Stimulated activated naive CD8-positive, alpha-beta T cell treated with anti-CD3 and anti-CD28 coated beads, Interleukin-15, Interleukin-2, amounts not matched to agents 100 ng/mL and 50 ng/mL, for 24 hours (primary cell): ENCODE data around the gene SPACA7.

Experiments used
- H3K27ac Mint-ChIP-seq: one replicate; pipeline ENCODE4 v1.8.0; 2021; ENCODE audit warnings: mild to moderate bottlenecking, mixed read lengths
- H3K27me3 Mint-ChIP-seq: one replicate; pipeline ENCODE4 v1.8.0; 2021; ENCODE audit warnings: mixed read lengths
- H3K36me3 Mint-ChIP-seq: one replicate; pipeline ENCODE4 v1.8.0; 2021; ENCODE audit warnings: low read depth, mixed read lengths
- H3K4me1 Mint-ChIP-seq: one replicate; pipeline ENCODE4 v1.8.0; 2021; ENCODE audit warnings: low read depth, mixed read lengths
- H3K4me3 Mint-ChIP-seq: one replicate; pipeline ENCODE4 v1.8.0; 2021; ENCODE audit warnings: mild to moderate bottlenecking, mixed read lengths
- H3K9me3 Mint-ChIP-seq: one replicate; pipeline ENCODE4 v1.8.0; 2021; ENCODE audit warnings: mixed read lengths

SPACA7 gene, protein sequence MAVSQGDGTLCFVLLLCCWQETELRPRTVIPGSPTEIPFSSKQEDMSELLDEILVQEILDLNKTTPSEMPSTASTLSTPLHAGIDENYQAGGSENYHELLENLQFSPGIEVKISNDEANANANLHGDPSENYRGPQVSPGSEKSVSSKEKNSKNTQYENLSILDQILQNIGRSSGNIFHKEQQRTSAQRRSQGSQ

DNA sequence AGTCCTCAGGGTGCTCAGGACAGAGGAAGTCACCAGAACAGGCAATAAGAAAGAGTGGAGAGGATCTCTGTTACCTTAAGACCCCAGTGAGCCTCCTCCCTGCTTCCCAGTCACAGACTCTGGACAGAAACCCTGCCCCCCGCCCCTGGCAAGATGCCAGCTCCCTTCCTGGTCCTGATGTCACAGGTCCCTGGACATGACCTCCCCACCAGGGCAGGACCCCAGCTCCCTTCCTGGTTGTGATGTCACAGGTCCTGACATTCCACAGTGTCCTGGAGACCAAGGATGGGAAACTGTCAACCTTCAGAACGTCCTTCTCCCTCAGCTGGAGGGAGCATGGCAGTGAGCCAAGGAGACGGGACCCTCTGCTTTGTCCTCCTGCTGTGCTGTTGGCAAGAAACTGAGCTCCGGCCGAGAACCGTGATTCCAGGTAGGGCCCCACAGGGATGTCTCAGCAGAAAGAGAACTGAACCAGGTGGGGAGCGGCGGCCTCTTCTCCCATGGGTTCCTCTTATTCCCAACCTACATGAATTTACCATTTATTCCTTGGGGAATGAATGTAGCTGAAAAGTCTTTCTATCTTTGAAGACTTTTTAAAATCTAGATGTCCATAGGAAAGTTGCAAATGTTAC, at the start of gene SPACA7:
Gene SPACA7 (plus strand): TSS at position 306 of the 632 bp plus-strand sequence. CDS start 31 bp downstream, at position 337.
- Mint-ChIP-seq H3K27ac (no peak within 1 kb of the TSS), H3K36me3 (no peaks in the 10 kb centered on the region), H3K27me3 (peaks cover 11% of the 10 kb centered on the region), H3K9me3 (peaks cover 3% of the 10 kb centered on the region), H3K4me1 (no peaks in the 10 kb centered on the region), H3K4me3 (no peak within 1 kb of the TSS)

DNA sequence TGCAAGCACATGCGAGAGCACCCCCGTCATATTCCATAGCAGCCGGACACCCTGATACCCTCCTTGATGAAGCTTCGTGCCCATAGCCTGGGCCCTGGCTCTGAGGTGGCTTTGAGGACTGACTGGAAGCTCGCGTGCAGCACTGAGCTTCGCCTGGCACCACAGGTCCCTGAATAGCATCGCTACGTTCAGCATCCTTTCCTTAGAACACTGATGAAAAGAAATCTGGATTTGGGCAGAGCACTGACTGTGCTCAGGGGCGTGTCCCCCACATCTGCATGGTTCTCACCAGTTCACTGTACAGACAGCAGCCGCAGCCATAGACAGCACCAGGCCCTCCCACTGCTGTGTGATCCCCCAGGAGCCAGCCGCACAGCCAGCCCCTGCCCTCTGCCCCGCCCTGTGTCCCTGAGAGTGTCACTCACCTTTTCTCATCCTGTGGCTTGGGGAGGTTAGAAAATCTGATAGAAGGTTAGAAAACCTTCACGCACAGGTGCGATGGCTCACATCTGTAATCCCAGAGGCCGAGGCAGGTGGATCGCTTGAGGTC, 49.3 kb upstream of the SPACA7 start:
- H3K4me3 Mint-ChIP-seq, result no peak overlapping the region
- H3K4me1 Mint-ChIP-seq, result no peaks in the 10 kb centered on the region
- H3K9me3 Mint-ChIP-seq, result no peaks in the 10 kb centered on the region
- no peaks in the 10 kb centered on the region for H3K36me3 Mint-ChIP-seq
- H3K27me3 Mint-ChIP-seq, result peaks cover 12% of the 10 kb centered on the region
- no peak overlapping the region for H3K27ac Mint-ChIP-seq

DNA sequence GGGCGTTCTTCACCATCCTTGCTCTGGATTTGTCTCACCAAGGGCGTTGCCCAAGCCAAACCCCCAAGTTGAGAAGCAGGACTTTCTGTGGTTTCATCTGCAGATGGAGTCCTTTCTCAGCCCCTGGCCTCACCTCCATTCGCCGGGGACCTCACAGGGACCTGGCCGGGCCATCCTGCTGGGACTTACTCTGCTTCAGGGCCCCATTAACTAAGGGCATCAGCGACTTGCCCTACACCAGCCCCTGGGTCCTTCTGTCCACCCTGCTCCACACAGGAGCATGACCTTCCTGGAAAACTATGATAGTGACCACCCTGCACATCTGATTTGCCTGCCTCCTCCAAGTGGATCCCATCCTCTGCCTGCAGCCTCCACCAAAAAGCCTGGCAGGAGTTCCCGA, 47.2 kb upstream of the SPACA7 start:
- H3K4me3 Mint-ChIP-seq, result no peak overlapping the region
- H3K4me1 Mint-ChIP-seq, result no peaks in the 10 kb centered on the region
- peaks cover 24% of the 10 kb centered on the region for H3K27me3 Mint-ChIP-seq
- no peak overlapping the region for H3K27ac Mint-ChIP-seq
- H3K9me3 Mint-ChIP-seq, result no peaks in the 10 kb centered on the region
- no peaks in the 10 kb centered on the region for H3K36me3 Mint-ChIP-seq

DNA sequence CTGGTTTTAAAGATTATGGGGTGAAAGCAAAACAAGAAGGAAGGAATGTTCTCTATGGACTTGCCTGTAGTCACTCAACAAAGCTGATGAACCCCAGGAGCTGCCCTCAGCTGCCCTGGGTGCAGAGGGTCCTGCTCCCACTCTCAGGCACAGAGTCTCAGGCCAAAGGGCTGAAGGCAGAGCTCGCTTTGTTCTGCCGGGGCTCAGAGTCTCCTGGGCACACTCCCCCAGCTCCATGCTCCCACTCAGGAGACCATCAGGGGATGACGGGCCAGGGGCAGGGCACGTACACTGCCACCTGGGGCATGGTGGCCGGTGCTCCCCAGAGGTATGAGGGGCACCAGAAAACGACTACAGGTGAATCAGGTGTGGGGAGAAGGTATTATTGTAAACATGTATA, 46.8 kb upstream of the SPACA7 start:
- H3K9me3 Mint-ChIP-seq, result no peaks in the 10 kb centered on the region
- H3K4me3 Mint-ChIP-seq, result no peak overlapping the region
- H3K36me3 Mint-ChIP-seq, result no peaks in the 10 kb centered on the region
- peaks cover 24% of the 10 kb centered on the region for H3K27me3 Mint-ChIP-seq
- H3K4me1 Mint-ChIP-seq, result no peaks in the 10 kb centered on the region
- H3K27ac Mint-ChIP-seq, result no peak overlapping the region

DNA sequence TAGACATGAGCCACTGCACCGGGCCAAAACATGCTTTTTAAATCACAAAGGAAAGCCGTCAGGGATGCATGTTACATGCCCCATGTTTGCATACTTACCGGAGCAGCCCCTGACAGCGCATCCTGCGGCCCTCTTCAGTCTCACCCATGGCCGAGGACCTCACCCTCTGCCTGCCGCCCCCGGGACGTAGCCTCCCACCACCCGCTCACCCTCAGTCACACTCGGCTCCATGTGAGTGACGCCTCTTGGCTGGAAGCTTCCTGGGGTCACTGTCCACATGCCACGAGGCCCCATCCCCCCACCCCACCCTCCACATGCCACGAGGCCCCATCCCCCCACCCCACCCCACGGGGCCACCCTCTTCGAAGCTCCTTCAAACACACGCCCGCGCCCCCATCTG, 46.1 kb upstream of the SPACA7 start:
- Mint-ChIP-seq H3K27ac (no peak overlapping the region), H3K4me3 (no peak overlapping the region), H3K27me3 (peaks cover 22% of the 10 kb centered on the region), H3K36me3 (no peaks in the 10 kb centered on the region), H3K9me3 (no peaks in the 10 kb centered on the region), H3K4me1 (no peaks in the 10 kb centered on the region)

DNA sequence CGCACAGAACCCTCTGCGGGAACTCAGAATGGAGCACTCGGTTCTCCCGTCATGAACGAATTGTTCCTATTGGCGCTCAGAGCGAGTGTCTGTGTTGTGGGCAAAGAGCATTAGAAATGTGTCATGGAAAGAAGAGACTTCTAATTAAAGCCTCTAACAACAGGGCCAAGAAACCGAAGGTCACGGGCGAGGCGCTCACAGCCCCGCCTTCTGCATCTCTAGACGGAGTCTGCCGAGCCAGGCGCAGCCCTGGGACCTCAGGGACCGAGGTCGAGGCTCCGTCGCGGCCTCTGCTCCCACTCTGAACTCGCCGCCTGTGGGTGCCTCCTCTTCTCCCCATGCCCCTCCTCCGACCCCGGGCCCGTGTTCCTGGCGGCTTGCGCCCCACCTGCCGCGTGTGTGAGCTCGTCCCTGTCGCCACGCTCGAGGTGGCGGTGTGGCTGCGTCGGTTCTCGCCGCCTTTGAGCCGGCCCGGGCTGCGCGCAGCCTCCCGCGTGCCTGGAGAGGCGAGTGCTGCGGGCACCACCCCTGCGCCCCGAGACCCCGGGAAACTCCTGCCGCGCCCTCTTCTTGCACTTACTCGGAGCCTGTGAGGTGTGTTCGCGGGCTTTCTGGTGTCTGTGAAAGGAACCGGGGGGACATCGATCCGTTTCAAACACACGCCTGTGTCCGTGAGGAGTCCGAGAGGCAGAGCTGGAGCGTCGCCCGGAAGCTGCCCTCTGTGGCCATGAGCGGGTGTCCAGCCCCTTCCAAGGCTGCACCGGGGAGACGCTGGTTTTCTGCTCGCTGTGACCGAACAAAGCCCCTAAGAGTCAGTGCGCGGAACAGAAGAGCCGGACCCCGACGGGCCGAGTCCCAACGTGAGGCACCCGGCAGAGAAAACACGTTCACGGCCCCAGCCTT, 45.4 kb upstream of the SPACA7 start:
- Mint-ChIP-seq H3K9me3 (peaks cover 2% of the 10 kb centered on the region), H3K27ac (no peak overlapping the region), H3K4me1 (no peaks in the 10 kb centered on the region), H3K4me3 (no peak overlapping the region), H3K36me3 (no peaks in the 10 kb centered on the region), H3K27me3 (peaks cover 18% of the 10 kb centered on the region)

DNA sequence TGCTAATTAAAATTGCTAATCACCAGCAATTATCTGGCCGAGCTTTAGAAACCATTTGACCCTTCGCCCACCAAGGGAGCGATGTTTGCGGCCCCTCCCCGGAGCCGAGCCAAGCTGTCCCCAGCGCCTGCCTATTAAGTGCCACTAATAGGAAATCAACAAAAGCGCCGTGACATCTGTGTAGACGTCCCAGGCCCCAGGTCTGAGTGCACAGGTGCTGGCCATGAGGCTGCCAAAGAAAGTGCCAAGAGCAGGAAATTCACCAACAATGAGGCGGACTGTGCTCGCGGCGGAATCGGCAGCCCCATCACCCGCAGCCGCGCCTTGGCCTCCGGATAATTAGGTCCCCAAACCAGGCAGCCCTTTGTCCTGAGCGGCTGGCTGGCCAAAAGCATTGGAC, 44.5 kb upstream of the SPACA7 start:
- Mint-ChIP-seq H3K36me3 (no peaks in the 10 kb centered on the region), H3K27ac (no peak overlapping the region), H3K4me1 (no peaks in the 10 kb centered on the region), H3K4me3 (no peak overlapping the region), H3K9me3 (peaks cover 5% of the 10 kb centered on the region), H3K27me3 (peaks cover 17% of the 10 kb centered on the region)

DNA sequence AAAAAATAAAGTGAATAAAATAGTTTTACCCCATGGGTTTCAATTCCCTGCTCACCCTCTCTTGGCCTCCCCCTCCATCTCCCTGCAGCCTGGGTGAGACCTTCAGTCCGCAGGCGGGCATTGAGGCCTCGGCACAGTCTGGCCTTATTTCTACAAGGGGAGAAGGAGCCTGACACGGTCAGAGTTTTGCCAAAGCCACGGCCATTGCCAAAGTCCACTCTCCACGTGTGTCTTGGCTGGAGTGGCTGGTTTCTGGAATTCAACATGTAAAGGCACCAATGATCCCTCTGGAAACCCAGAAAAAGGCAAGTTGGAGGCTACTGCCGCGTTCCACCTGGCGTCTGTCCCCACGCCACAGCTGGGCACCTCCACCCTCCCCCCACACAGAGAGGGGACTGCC, 43.4 kb upstream of the SPACA7 start:
- no peaks in the 10 kb centered on the region for H3K36me3 Mint-ChIP-seq
- H3K4me3 Mint-ChIP-seq, result no peak overlapping the region
- H3K27ac Mint-ChIP-seq, result no peak overlapping the region
- H3K9me3 Mint-ChIP-seq, result peaks cover 14% of the 10 kb centered on the region
- H3K4me1 Mint-ChIP-seq, result no peaks in the 10 kb centered on the region
- peaks cover 20% of the 10 kb centered on the region for H3K27me3 Mint-ChIP-seq

DNA sequence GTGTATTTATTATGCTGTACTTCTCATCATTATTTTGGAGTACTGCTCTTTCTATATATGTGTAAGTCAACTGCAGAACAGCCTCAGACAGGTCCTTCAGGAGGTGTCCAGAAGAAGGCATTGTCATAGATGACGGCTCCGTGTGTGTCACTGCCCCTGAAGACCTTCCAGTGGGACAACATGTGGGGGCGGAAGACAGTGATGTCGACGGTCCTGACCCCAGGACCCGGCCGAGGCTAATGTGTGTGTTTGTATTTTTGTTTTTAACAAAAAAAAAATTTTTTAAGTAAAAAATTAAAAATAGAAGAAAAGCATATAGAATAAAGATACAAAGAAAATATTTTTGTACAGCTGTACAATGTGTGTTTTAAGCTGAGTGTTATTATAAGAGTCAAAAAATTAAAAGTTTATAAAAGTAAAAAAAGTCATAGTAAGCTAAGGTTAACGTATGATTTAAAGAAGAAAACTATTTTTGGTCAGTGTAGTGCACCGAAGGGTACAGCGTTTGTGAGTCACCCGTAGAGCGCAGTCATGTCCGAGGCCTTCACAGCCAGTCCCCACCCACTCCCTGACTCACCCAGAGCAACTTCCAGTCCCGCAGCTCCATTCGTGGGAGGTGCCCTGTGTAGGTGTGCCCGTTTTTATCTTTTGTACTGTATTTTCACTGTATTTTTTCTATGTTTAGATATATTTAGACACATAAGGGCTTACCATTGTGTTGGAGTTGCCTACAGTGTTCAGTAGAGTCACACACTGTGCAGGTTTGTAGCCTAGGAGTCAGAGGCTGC, 42.2 kb upstream of the SPACA7 start:
- H3K4me3 Mint-ChIP-seq, result no peak overlapping the region
- no peak overlapping the region for H3K27ac Mint-ChIP-seq
- no peaks in the 10 kb centered on the region for H3K36me3 Mint-ChIP-seq
- peaks cover 16% of the 10 kb centered on the region for H3K9me3 Mint-ChIP-seq
- peaks cover 20% of the 10 kb centered on the region for H3K27me3 Mint-ChIP-seq
- no peaks in the 10 kb centered on the region for H3K4me1 Mint-ChIP-seq

DNA sequence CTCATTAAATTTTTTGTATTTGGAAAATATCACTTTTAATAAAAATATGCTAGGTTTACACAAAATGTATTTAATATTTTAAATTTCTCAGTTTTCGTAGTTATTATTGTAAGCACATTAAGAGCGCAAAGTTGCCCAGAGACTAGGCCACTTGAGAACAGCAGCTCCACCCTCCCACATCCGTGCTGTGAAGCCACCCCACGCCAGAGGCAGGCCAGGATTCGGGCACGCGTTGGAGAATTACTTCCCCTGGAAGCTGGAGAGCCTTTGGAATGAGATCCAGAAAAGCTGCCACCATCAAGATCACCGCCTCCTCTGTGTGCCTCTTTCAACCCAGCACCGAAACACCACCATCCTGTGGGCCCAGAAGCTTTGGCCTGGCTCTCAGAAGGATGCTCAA, 41.0 kb upstream of the SPACA7 start:
- no peak overlapping the region for H3K4me3 Mint-ChIP-seq

DNA sequence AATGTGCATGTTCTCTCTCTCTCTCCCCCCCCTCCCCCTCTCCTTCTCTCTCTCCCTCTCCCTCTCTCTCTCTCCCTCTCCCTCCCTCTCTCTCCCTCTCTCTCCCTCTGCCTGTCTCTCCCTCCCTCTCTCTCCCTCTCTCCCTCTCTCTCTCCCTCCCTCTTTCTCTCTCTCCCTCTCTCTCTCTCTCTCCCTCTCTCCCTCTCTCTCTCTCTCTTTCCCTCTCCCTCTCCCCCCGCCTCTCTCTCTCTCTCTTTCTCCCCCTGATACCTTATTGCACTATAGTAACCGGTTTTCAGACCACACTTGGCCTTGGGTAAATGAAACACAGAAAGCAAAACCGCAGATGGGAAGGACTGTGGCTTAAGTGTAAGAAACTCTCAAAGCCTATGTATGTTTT, 34.7 kb upstream of the SPACA7 start:
- Mint-ChIP-seq H3K36me3 (no peaks in the 10 kb centered on the region), H3K4me1 (no peaks in the 10 kb centered on the region), H3K27ac (no peak overlapping the region), H3K27me3 (peaks cover 15% of the 10 kb centered on the region), H3K9me3 (peaks cover 21% of the 10 kb centered on the region), H3K4me3 (no peak overlapping the region)

More for the DNA sequence above, 41.0 kb upstream of the SPACA7 start:
- no peaks in the 10 kb centered on the region for H3K4me1 Mint-ChIP-seq
- H3K9me3 Mint-ChIP-seq, result peaks cover 22% of the 10 kb centered on the region
- H3K36me3 Mint-ChIP-seq, result no peaks in the 10 kb centered on the region
- H3K27ac Mint-ChIP-seq, result no peak overlapping the region
- peaks cover 20% of the 10 kb centered on the region for H3K27me3 Mint-ChIP-seq

DNA sequence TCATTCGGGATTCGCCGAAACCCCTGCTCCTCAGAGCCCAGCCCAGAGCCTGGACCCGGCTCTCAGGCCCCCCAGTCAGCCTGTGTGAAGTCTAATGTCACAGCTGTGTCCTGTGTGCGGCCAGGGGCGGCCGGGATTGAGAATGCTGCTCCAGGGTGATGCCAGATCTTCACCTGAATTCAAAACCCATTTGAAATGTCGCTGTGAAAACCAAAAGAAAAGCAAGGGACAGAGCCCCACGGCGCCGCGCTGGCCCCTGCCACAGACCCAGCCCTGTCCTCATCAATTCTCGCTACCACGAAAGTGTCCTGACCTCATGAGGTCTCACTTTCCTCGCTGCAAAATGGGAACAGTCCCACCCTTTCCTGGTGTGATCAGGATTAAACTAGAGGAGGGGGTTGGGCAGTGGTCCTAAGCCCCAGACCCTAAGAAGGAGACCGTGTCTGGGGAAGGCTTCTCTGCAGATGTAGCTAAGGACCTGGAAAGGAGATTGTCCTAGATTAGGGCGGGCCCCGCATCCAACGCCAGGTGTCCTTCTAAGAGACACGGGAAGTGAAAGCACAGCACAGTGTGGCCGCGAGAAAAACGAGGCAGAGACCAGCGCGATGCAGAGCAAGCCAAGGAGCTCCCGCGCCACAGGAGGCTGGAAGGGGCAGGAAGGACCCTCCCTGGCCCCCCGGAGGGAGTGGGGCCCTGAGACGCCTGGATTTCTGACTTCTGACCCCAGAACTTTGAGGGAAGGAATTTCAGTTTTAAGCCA, 34.0 kb upstream of the SPACA7 start:
- H3K36me3 Mint-ChIP-seq, result no peaks in the 10 kb centered on the region
- H3K9me3 Mint-ChIP-seq, result peaks cover 16% of the 10 kb centered on the region
- H3K27ac Mint-ChIP-seq, result no peak overlapping the region
- no peak overlapping the region for H3K4me3 Mint-ChIP-seq
- peaks cover 18% of the 10 kb centered on the region for H3K27me3 Mint-ChIP-seq
- H3K4me1 Mint-ChIP-seq, result no peaks in the 10 kb centered on the region

DNA sequence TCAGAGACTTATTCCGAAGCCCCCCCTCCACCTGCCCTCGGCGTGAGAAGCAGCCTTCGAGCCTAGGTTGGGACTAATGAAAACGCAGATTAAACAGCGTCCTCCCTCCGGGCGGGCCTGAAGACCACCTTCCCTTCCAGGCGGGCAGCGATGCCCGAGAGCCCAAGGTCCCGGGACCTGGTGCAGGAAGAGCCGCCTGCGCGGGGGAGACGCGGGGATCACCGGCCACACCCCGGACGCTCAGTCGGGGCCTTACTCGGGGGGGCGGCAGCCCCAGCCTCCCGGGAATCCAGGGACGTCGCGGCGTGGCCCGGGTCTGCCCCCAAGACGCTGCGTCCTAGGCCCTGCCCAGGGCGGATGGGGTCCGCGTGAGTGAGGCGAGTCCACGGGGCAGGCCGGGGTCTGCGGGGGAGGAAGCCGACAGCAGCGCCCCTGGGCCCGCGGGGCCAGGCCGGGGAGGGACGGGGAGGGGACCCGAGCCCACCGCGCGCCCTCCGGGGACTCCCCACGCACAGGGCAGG, 33.3 kb upstream of the SPACA7 start:
- H3K27me3 Mint-ChIP-seq, result peaks cover 24% of the 10 kb centered on the region
- H3K27ac Mint-ChIP-seq, result no peak overlapping the region
- no peaks in the 10 kb centered on the region for H3K4me1 Mint-ChIP-seq
- peaks cover 11% of the 10 kb centered on the region for H3K9me3 Mint-ChIP-seq
- H3K36me3 Mint-ChIP-seq, result no peaks in the 10 kb centered on the region
- H3K4me3 Mint-ChIP-seq, result no peak overlapping the region

DNA sequence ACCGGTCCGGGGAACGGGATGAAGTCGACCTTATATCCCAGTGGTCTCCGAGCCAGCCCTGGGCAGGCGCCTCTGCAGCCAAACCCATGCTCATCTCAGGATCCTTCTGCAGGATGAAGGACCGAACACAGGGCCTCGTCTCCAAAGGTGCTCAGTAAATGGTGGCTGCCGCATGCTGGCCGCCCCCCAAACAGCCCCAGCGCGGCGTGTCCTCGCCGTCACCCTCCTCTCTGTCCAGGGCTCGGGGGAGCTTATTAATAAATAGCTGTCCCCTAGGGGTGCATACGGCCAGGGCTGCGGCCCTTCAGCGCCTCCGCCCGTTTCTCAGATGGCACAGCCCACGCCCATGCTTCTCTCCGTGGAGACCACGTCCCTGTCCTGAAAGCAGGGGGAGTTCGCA, 32.6 kb upstream of the SPACA7 start:
- Mint-ChIP-seq H3K9me3 (peaks cover 11% of the 10 kb centered on the region), H3K27ac (no peak overlapping the region), H3K27me3 (peaks cover 29% of the 10 kb centered on the region), H3K36me3 (no peaks in the 10 kb centered on the region), H3K4me3 (no peak overlapping the region), H3K4me1 (no peaks in the 10 kb centered on the region)
